Measurements from ENCODE around the gene GATA1. TPM values are rescaled to one million over a fixed set of nuclear protein-coding genes. Genes with fewer than 3 reads are reported as not detected.

The GATA1 gene
- total RNA-seq, 2 experiments from 2014 or later, result not detected

DNA sequence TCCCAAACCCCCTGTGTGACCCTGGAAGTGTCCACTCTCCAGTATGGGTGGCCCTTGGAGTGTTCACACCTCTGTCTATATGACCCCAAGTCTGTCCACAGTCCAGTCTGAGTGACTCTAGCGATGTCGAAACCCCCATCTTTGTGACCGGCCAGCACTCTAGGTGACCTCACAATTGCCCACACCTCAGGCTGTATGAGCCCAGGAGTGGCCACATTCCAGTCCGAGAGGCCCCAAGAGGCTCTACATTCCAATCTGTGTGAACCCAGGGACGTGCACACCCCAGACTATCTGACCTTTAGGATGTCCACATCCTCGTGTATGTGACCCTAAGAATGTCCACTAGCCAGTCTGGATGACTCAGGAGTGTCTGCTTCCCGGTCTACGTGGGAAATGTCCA, 32.2 kb upstream of the GATA1 start:
- DNase-seq (no peak), ATAC-seq (no peak)
- intact Hi-C loops (cut with DNase I, micrococcal nuclease), result no loop called here
- Mint-ChIP-seq H3K4me3 (no peak overlapping the region), H3K9me3 (ENCODE audit: low read depth) (no peaks in the 10 kb centered on the region), H3K36me3 (ENCODE audit: low read depth) (no peaks in the 10 kb centered on the region), H3K27me3 (no peaks in the 10 kb centered on the region), H3K27ac (no peak overlapping the region), H3K4me1 (peaks cover 7% of the 10 kb centered on the region)
- POLR2A ChIA-PET, result no interaction called here
- CTCF ChIA-PET, result no interaction called here

DNA sequence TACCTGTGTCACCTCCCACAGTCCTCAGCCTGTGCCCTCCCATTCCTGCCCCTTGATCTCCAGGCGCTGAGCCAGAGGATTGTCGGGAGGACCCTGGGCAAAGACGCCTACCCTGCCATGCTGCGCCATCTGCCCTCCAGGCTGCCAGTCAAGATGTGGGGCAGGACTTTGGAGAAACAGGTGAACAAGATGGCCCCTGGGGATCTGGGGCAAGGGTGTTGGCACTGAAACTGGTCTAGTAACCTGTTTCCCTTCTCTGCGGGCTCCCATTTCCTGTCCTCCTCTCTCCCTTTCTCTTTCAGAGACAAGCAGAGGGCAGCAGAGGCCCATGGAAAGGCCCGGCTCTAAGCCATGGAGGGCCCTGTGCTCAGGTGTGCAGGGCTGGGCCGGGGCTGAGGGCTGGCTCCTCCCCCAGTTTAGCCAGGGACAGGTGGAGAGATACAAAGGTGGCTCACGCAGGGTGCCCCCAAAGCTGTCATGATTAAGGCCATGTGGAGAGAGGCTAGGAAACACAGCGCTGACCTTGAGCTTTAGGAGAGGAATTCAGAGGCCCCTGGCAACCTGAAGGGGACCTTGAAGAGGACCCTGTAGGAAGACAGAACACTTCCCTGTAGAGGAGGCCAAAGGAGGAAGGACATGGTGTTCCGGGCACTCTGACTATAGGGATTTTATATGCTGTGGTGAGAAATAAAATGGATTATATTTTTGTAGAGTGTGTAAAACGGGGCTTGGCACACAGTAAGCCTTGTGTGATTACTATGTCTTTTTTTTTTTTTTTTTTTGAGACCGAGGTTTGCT, 24.5 kb upstream of the GATA1 start, which contains the start of gene GLOD5:
TSS of gene GLOD5 (plus strand) at position 74 of the 798 bp plus-strand sequence. CDS start at position 118, 44 bp downstream.
- intact Hi-C loops (cut with DNase I, micrococcal nuclease), result no loop called here
- no peak within 1 kb of the TSS for H3K4me3 Mint-ChIP-seq
- DNase-seq (peak; percentile 43), ATAC-seq (peak; percentile 83)
- H3K36me3 Mint-ChIP-seq (ENCODE audit: low read depth), result no peaks in the 10 kb centered on the region
- ChIA-PET CTCF (no interaction called here), POLR2A (no interaction called here)
- no peak within 1 kb of the TSS for H3K27ac Mint-ChIP-seq
- H3K9me3 Mint-ChIP-seq (ENCODE audit: low read depth), result no peaks in the 10 kb centered on the region
- peaks cover 3% of the 10 kb centered on the region for H3K4me1 Mint-ChIP-seq
- no peaks in the 10 kb centered on the region for H3K27me3 Mint-ChIP-seq

DNA sequence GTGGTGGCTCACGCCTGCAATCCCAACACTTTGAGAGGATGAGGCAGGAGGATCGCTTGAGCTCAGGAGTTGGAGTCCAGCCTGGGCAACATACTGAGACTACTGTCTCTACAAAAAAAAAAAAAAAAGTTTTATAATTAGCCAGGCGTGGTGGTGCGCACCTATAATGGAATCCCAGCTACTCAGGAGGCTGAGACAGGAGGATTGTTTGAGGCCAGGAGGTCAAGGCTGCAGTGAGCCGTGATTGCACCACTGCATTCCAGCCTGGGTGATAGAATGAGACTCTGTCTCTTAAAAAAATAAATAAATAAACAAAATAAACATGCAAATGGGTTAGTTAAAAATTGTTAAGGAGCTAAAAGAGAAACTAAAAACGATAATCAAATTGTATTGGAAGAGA, 17.2 kb upstream of the GATA1 start:
- H3K4me1 Mint-ChIP-seq, result no peaks in the 10 kb centered on the region
- CTCF ChIA-PET, result interaction anchor here (0.6 kb wide), 1 partner anchor 127 kb away, joined by 3 read pairs; no protein-coding TSS in a partner anchor
- H3K27ac Mint-ChIP-seq, result no peak overlapping the region
- no peak for DNase-seq
- no peaks in the 10 kb centered on the region for H3K36me3 Mint-ChIP-seq (ENCODE audit: low read depth)
- H3K27me3 Mint-ChIP-seq, result no peaks in the 10 kb centered on the region
- intact Hi-C loops (cut with DNase I, micrococcal nuclease), result no loop called here
- no peaks in the 10 kb centered on the region for H3K9me3 Mint-ChIP-seq (ENCODE audit: low read depth)
- no peak for ATAC-seq
- no peak overlapping the region for H3K4me3 Mint-ChIP-seq
- POLR2A ChIA-PET, result no interaction called here

DNA sequence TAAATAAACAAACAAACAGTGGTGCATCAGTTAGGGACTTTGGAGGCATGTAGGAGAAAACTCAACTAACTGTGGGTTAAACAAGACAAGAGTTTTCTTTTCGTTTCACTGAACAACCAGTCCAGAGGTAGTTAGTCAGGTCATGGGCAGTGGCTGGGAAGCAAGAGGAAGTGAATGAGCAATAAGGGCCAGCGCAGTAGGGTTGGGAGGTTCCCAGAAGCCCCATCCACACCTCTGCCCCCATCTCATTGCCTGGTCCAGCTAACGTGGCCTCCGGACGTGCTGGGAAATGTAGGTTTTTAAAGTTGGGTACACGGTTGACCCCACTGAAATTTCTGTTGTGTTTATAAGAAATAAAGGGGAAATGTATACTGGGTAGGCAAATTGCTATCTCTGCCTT, 16.1 kb upstream of the GATA1 start:
- Mint-ChIP-seq H3K27ac (no peak overlapping the region), H3K4me3 (no peak overlapping the region), H3K9me3 (ENCODE audit: low read depth) (no peaks in the 10 kb centered on the region), H3K27me3 (no peaks in the 10 kb centered on the region), H3K4me1 (no peaks in the 10 kb centered on the region), H3K36me3 (ENCODE audit: low read depth) (no peaks in the 10 kb centered on the region)
- CTCF ChIA-PET, result no interaction called here
- DNase-seq (no peak), ATAC-seq (no peak)
- intact Hi-C loops (cut with DNase I, micrococcal nuclease), result no loop called here
- POLR2A ChIA-PET, result no interaction called here

DNA sequence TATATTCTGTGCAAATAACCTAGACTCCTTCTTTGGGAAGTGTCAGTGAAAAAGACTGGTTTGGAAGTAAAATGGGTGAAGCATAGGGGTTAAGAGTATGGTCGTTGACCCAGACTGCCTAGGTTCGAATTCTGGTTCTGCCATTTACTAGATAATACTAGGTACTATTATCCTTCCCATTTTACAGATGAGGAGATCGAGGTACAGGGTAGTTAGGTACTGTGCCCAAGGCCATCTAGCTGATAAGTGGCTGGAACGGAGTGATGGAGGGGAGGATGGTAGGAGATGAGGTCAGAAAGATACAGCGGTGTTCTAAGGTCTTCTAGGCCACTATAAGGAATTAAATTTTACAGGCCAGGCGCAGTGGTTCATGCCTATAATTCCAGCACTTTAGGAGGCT, 13.8 kb upstream of the GATA1 start:
- intact Hi-C loops (cut with DNase I, micrococcal nuclease), result no loop called here

DNA sequence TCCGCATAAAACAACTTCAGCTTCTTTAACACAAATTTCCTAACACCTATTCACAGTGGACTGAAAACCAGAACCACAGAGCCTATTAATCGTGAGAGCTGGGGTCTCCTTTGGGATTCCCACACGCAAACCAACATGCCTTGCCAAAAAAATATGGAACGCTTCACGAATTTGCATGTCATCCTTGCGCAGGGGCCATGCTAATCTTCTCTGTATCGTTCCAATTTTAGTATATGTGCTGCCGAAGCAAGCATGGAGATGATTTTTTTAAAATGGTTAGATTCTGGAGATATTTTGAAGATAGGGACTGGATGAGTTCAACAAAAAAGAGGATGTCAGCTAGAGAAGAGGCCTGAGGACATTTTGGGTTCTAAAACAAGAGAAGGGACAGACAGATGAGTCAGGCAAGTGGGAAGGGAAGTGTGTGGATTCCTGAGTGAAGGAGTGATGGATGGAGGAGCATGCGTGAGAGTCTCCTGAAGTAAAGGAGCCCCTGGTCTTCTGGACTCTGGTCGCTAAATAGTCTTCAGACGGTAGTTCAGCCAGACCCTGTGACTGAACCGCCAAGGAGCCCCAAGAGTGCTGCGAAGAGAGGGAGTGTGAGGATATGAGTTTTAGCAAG, 9.5 kb upstream of the GATA1 start:
- Mint-ChIP-seq H3K27me3 (no peaks in the 10 kb centered on the region), H3K4me3 (no peak overlapping the region), H3K36me3 (ENCODE audit: low read depth) (no peaks in the 10 kb centered on the region), H3K27ac (no peak overlapping the region), H3K9me3 (ENCODE audit: low read depth) (no peaks in the 10 kb centered on the region), H3K4me1 (no peaks in the 10 kb centered on the region)
- ATAC-seq (no peak), DNase-seq (no peak)
- ChIA-PET POLR2A (no interaction called here), CTCF (interaction anchor here (1.0 kb wide), 1 partner anchor 91 kb away, joined by 3 read pairs; no protein-coding TSS in a partner anchor)
- intact Hi-C loops (cut with DNase I, micrococcal nuclease), result no loop called here

More for the DNA sequence above, 13.8 kb upstream of the GATA1 start:
- DNase-seq, result no peak
- CTCF ChIA-PET, result no interaction called here
- no peaks in the 10 kb centered on the region for H3K36me3 Mint-ChIP-seq (ENCODE audit: low read depth)
- POLR2A ChIA-PET, result no interaction called here
- H3K4me1 Mint-ChIP-seq, result no peaks in the 10 kb centered on the region
- no peak overlapping the region for H3K27ac Mint-ChIP-seq
- ATAC-seq, result no peak
- no peaks in the 10 kb centered on the region for H3K9me3 Mint-ChIP-seq (ENCODE audit: low read depth)
- H3K4me3 Mint-ChIP-seq, result no peak overlapping the region
- no peaks in the 10 kb centered on the region for H3K27me3 Mint-ChIP-seq

DNA sequence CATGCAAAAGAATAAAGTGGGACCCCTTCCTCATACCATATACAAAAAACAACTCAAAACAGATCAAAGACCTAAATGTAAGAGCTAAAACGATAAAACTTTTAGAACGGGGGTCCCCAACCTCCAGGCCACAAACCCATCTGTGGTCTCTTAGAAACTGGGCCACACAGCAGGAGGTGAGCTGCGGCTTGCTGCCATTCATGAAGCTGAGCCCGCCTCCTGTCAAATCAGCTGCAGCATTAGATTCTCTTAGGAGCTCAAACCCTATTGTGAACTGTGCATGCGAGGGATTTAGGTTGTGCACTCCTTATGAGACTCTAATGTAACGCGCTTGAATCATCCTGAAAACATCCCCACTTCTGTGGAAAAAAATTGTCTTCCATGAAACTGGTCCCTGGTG, 7.0 kb upstream of the GATA1 start:
- POLR2A ChIA-PET, result interaction anchor here (0.7 to 1.4 kb wide), 2 partner anchors 103 to 434 kb away, joined by 3 to 4 read pairs; no protein-coding TSS in a partner anchor
- Mint-ChIP-seq H3K27me3 (no peaks in the 10 kb centered on the region), H3K4me3 (no peak overlapping the region), H3K36me3 (ENCODE audit: low read depth) (no peaks in the 10 kb centered on the region), H3K4me1 (no peaks in the 10 kb centered on the region), H3K9me3 (ENCODE audit: low read depth) (no peaks in the 10 kb centered on the region), H3K27ac (no peak overlapping the region)
- DNase-seq (no peak), ATAC-seq (no peak)
- intact Hi-C loops (cut with DNase I, micrococcal nuclease), result no loop called here
- CTCF ChIA-PET, result no interaction called here

DNA sequence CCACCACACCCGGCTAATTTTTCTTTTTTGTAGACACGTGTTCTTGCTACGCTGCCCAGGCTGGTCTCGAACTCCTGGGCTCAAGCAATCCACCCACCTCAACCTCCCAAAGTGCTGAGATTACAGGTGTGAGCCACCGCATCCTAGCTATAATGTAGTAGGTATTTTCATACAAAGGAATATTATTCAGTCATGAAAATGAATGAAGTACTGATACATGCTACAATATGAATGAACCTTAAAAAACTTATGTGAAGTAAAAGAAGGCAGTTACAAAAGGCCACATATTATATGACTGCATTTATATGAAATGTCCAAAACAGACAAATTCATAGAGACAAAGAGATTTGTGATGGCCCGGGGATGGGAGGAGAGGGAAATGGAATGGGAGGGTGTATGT, 4.7 kb upstream of the GATA1 start:
- Mint-ChIP-seq H3K27ac (no peak overlapping the region), H3K9me3 (ENCODE audit: low read depth) (no peaks in the 10 kb centered on the region), H3K36me3 (ENCODE audit: low read depth) (no peaks in the 10 kb centered on the region), H3K27me3 (no peaks in the 10 kb centered on the region), H3K4me1 (no peaks in the 10 kb centered on the region), H3K4me3 (no peak overlapping the region)
- ATAC-seq, result no peak
- ChIA-PET POLR2A (no interaction called here), CTCF (no interaction called here)
- intact Hi-C loops (cut with DNase I, micrococcal nuclease), result no loop called here
- DNase-seq, result no peak

DNA sequence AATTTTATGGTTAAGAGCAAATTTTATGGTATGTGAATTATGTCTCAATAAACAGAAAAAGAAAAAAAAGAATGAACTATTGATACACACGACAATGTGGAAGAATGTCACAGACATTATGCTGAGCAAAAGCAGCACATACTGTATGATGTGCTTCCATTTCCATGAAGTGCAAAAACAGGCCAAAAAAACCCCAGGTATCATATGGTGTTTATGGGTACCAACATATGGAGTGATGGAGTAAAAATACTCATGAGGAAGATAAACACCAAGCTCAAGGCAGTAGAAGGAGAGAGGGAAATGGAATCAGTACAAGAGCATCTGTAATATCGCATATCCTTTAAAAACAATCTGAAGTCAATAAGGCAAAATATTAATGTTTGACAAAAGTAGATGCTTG, 4.2 kb upstream of the GATA1 start:
- ChIA-PET CTCF (no interaction called here), POLR2A (no interaction called here)
- intact Hi-C loops (cut with DNase I, micrococcal nuclease), result no loop called here

DNA sequence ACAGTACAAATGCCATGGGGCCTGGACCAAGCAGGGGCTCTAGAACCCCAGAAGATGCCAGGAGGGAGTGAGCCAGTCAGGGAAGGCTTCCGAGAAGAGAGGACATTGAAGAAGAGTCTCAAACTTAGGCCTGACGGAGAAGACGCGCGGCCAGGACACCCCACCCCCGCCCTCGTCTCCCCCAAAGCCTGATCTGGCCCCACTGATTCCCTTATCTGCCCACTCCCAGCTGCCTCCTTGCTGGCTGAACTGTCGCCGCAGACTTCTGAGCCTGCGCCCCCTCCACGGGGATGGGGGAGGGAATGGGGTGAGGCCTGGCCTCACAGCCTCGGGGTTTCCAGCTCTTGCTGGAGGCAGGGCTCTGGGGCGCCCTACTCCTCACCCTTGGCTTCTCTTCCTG, 3.6 kb upstream of the GATA1 start:
- POLR2A ChIA-PET, result no interaction called here
- intact Hi-C loops (cut with DNase I, micrococcal nuclease), result no loop called here
- CTCF ChIA-PET, result no interaction called here
- Mint-ChIP-seq H3K9me3 (ENCODE audit: low read depth) (no peaks in the 10 kb centered on the region), H3K4me1 (no peaks in the 10 kb centered on the region), H3K36me3 (ENCODE audit: low read depth) (no peaks in the 10 kb centered on the region), H3K4me3 (no peak overlapping the region), H3K27ac (no peak overlapping the region), H3K27me3 (peaks cover 5% of the 10 kb centered on the region)
- DNase-seq (no peak), ATAC-seq (no peak)

More for the DNA sequence above, 4.2 kb upstream of the GATA1 start:
- DNase-seq (no peak), ATAC-seq (no peak)
- no peaks in the 10 kb centered on the region for H3K4me1 Mint-ChIP-seq
- H3K9me3 Mint-ChIP-seq (ENCODE audit: low read depth), result no peaks in the 10 kb centered on the region
- H3K27me3 Mint-ChIP-seq, result peaks cover 3% of the 10 kb centered on the region
- no peak overlapping the region for H3K27ac Mint-ChIP-seq
- H3K36me3 Mint-ChIP-seq (ENCODE audit: low read depth), result no peaks in the 10 kb centered on the region
- no peak overlapping the region for H3K4me3 Mint-ChIP-seq

DNA sequence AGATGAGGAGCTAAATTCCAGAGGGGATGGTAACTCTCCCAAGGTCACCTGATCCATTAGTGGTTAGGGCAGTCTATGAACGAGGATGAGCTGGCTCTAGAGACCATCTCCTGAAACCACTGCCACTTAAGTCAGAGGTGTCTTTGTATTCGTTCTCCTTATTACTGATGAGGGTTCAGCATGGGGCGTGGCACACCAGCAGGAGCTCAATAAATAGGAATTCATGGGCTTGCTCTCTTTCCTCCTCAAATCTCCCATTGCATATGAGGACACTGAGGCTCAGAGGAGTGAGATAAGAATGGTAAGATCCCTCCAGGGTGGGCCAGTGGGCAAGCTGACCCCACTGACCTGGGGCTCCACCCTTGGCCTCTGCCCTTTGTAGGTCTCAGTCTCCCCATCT, 1.7 kb upstream of the GATA1 start:
- intact Hi-C loops (cut with DNase I, micrococcal nuclease), result no loop called here
- no peak overlapping the region for H3K27ac Mint-ChIP-seq
- H3K4me1 Mint-ChIP-seq, result peaks cover 6% of the 10 kb centered on the region
- ATAC-seq (no peak), DNase-seq (no peak)
- CTCF ChIA-PET, result interaction anchor here (0.6 kb wide), 1 partner anchor 68 kb away, joined by 3 read pairs; no protein-coding TSS in a partner anchor
- no peaks in the 10 kb centered on the region for H3K9me3 Mint-ChIP-seq (ENCODE audit: low read depth)
- POLR2A ChIA-PET, result no interaction called here
- H3K27me3 Mint-ChIP-seq, result peaks cover 7% of the 10 kb centered on the region
- H3K36me3 Mint-ChIP-seq (ENCODE audit: low read depth), result no peaks in the 10 kb centered on the region
- H3K4me3 Mint-ChIP-seq, result no peak overlapping the region

DNA sequence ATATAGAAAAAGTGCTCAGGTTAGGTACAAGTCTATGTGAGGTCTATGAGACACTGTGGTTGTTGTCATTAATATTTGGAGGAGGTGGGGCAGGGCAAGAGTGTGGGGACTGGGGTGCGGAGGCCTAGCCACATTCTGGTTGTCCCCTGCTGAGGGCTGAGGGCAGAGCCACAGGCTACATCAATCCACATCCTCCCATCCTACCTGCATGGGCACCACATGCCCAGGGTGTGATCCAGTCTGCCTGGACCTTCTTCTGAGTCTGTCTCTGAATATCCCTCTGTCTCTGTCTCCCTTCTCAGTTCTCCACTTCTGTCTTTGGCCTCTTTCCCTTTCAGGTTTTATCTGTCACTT, 1.2 kb upstream of the GATA1 start:
- no peaks in the 10 kb centered on the region for H3K36me3 Mint-ChIP-seq (ENCODE audit: low read depth)
- H3K4me3 Mint-ChIP-seq, result no peak overlapping the region
- no peak overlapping the region for H3K27ac Mint-ChIP-seq
- H3K4me1 Mint-ChIP-seq, result peaks cover 8% of the 10 kb centered on the region
- no peaks in the 10 kb centered on the region for H3K9me3 Mint-ChIP-seq (ENCODE audit: low read depth)
- H3K27me3 Mint-ChIP-seq, result peaks cover 7% of the 10 kb centered on the region
- ChIA-PET CTCF (interaction anchor here (0.6 kb wide), 1 partner anchor 68 kb away, joined by 3 read pairs; no protein-coding TSS in a partner anchor), POLR2A (no interaction called here)
- intact Hi-C loops (cut with DNase I, micrococcal nuclease), result no loop called here
- ATAC-seq (no peak), DNase-seq (no peak)
